MM.1S (cell line): Measurements from ENCODE around the gene NME5.
"Not testable (repeated sequence)": the region's sequence is repeated elsewhere in the genome, so short reads cannot be mapped to it uniquely, and the experiment has no call there.

ENCODE experiments used
- DNase-seq: peaks from one replicate; pipeline ENCODE4 v3.0.0-alpha.2; 2015
- H2AFZ ChIP-seq: fragments of 300-600 bp; sonication (generic); 2 replicates; pipeline ENCODE4 v1.6.0; 2016; ENCODE audit warnings: antibody characterized with exemption, low read length
- H3F3A ChIP-seq: fragments of 300-600 bp; sonication (generic); 2 replicates; pipeline ENCODE4 v1.6.1; 2016; ENCODE audit warnings: mild to moderate bottlenecking, antibody characterized with exemption, low read length, moderate library complexity, mixed read lengths; ENCODE audit not compliant: insufficient read depth
- H3K27ac ChIP-seq: fragments of 300-600 bp; sonication (generic); 2 replicates; pipeline ENCODE4 v1.5.1; 2016; ENCODE audit warnings: mild to moderate bottlenecking, low read length
- H3K27me3 ChIP-seq: fragments of 300-600 bp; sonication (generic); replicated peaks from 2 replicates; pipeline ENCODE4 v1.6.0; 2016; ENCODE audit warnings: low read length; ENCODE audit not compliant: insufficient read depth
- H3K36me3 ChIP-seq: fragments of 300-600 bp; sonication (generic); replicated peaks from 2 replicates; pipeline ENCODE4 v1.6.1; 2016; ENCODE audit warnings: mild to moderate bottlenecking, low read length, mixed read lengths; ENCODE audit not compliant: insufficient read depth
- H3K4me1 ChIP-seq: fragments of 300-600 bp; sonication (generic); 2 replicates; pipeline ENCODE4 v1.6.1; 2016; ENCODE audit warnings: low read length, mixed read lengths
- H3K4me2 ChIP-seq: fragments of 300-600 bp; sonication (generic); 2 replicates; pipeline ENCODE4 v1.6.0; 2016; ENCODE audit warnings: low read depth, low read length
- H3K4me3 ChIP-seq: fragments of 300-600 bp; sonication (generic); 2 replicates; pipeline ENCODE4 v1.5.1; 2016; ENCODE audit warnings: low read length, mixed read lengths
- H3K79me2 ChIP-seq: fragments of 300-600 bp; sonication (generic); 2 replicates; pipeline ENCODE4 v1.6.1; 2016; ENCODE audit warnings: mixed run types, low read length, mixed read lengths
- H3K9ac ChIP-seq: fragments of 300-600 bp; sonication (generic); 2 replicates; pipeline ENCODE4 v1.6.1; 2016; ENCODE audit warnings: low read length, mixed read lengths
- H3K9me2 ChIP-seq: fragments of 300-600 bp; sonication (generic); replicated peaks from 2 replicates; pipeline ENCODE4 v1.6.1; 2016; ENCODE audit warnings: mild to moderate bottlenecking, low read length, mixed read lengths; ENCODE audit not compliant: insufficient read depth
- H3K9me3 ChIP-seq: fragments of 300-600 bp; sonication (generic); replicated peaks from 2 replicates; pipeline ENCODE4 v1.6.1; 2016; ENCODE audit warnings: mild to moderate bottlenecking, low read length, mixed read lengths; ENCODE audit not compliant: insufficient read depth
- H4K20me1 ChIP-seq: fragments of 300-600 bp; sonication (generic); 2 replicates; pipeline ENCODE4 v1.6.1; 2016; ENCODE audit warnings: mild to moderate bottlenecking, low read length, moderate library complexity, mixed read lengths; ENCODE audit not compliant: insufficient read depth
- CTCF ChIP-seq: fragments of 300-600 bp; sonication (generic); IDR thresholded peaks from 2 replicates; pipeline ENCODE4 v1.5.1; 2016; ENCODE audit warnings: antibody characterized with exemption, low read length, mixed read lengths
- EZH2 ChIP-seq: fragments of 300-600 bp; sonication (generic); optimal IDR thresholded peaks from 2 replicates; pipeline ENCODE3; 2017; ENCODE audit warnings: low read depth, mild to moderate bottlenecking, antibody characterized with exemption, low read length, mixed read lengths
- EZH2phosphoT487 ChIP-seq: fragments of 300-600 bp; sonication (generic); IDR thresholded peaks from 2 replicates; pipeline ENCODE4 v1.6.1; 2018; ENCODE audit warnings: antibody characterized with exemption, low read length

NME5 gene

GRCh38 chr5:138159666-138160065, 20.4 kb upstream of the NME5 start:
- Histone ChIP-seq H3K9me3 (no peaks in the 10 kb centered on the region), H2AFZ (no peak overlapping the region), H3K27me3 (no peaks in the 10 kb centered on the region), H3K9me2 (no peaks in the 10 kb centered on the region), H3K4me1 (no peaks in the 10 kb centered on the region), H3K4me3 (no peak overlapping the region), H3K4me2 (no peak overlapping the region), H4K20me1 (no peaks in the 10 kb centered on the region), H3F3A (no peaks in the 10 kb centered on the region), H3K79me2 (peaks cover 4% of the 10 kb centered on the region; the same call in 1 of the 2 replicates), H3K27ac (no peak overlapping the region), H3K36me3 (peaks cover 26% of the 10 kb centered on the region), H3K9ac (no peak overlapping the region)
- DNase-seq: no peak
- TF ChIP-seq EZH2phosphoT487 (no peak), CTCF (no peak), EZH2 (no peak)

GRCh38 chr5:138157626-138158025, 18.4 kb upstream of the NME5 start:
- Histone ChIP-seq H3K9me2 (no peaks in the 10 kb centered on the region), H3K36me3 (peaks cover 12% of the 10 kb centered on the region), H4K20me1 (0 out of 2 replicates have a peak, but pooled peaks cover 2% of the 10 kb centered on the region), H3K4me2 (no peak overlapping the region), H3F3A (no peaks in the 10 kb centered on the region; the same call in 1 of the 2 replicates), H3K9ac (no peak overlapping the region), H2AFZ (no peak overlapping the region), H3K4me3 (no peak overlapping the region), H3K4me1 (no peaks in the 10 kb centered on the region), H3K79me2 (no peaks in the 10 kb centered on the region), H3K27ac (no peak overlapping the region), H3K9me3 (no peaks in the 10 kb centered on the region), H3K27me3 (no peaks in the 10 kb centered on the region)
- no peak for DNase-seq
- TF ChIP-seq EZH2 (no peak), EZH2phosphoT487 (no peak), CTCF (no peak)

GRCh38 chr5:138155977-138156376, 16.7 kb upstream of the NME5 start:
- not testable (repeated sequence) for H3K9me3 ChIP-seq, H3K4me2 ChIP-seq, H4K20me1 ChIP-seq, H3K9me2 ChIP-seq, H3K4me3 ChIP-seq, H3K27me3 ChIP-seq, H3K79me2 ChIP-seq, H3K4me1 ChIP-seq, DNase-seq, H3F3A ChIP-seq, H3K27ac ChIP-seq, H3K9ac ChIP-seq, H2AFZ ChIP-seq
- H3K36me3 ChIP-seq: peaks cover 12% of the 10 kb centered on the region

GRCh38 chr5:138149530-138149929, 10.3 kb upstream of the NME5 start:
- DNase-seq: no peak
- Histone ChIP-seq H3K79me2 (no peaks in the 10 kb centered on the region), H3K9me2 (no peaks in the 10 kb centered on the region), H3K9ac (no peak overlapping the region), H3F3A (no peaks in the 10 kb centered on the region; the same call in 1 of the 2 replicates), H2AFZ (no peak overlapping the region), H3K27ac (no peak overlapping the region), H3K9me3 (no peaks in the 10 kb centered on the region), H4K20me1 (0 out of 2 replicates have a peak, but pooled peaks cover 2% of the 10 kb centered on the region), H3K27me3 (no peaks in the 10 kb centered on the region), H3K4me2 (no peak overlapping the region), H3K4me1 (no peaks in the 10 kb centered on the region), H3K4me3 (no peak overlapping the region), H3K36me3 (no peaks in the 10 kb centered on the region)
- no peak for TF ChIP-seq CTCF
- no peak for TF ChIP-seq EZH2
- TF ChIP-seq EZH2phosphoT487: no peak
